ENCODE measurements around the gene ZNF804A.
"Not testable (repeated sequence)": the region's sequence is repeated elsewhere in the genome, so short reads cannot be mapped to it uniquely, and the experiment has no call there.

The ZNF804A gene

GRCh38 chr2:184835398-184835715 is 237.0 kb downstream of the ZNF804A start:
- no peak for DNase-seq

GRCh38 chr2:184847331-184847730 is 249.0 kb downstream of the ZNF804A start:
- DNase-seq: no peak

- DNase-seq: no peak
Measured at GRCh38 chr2:184849516-184849915, 251.2 kb downstream of the ZNF804A start.

GRCh38 chr2:184851576-184851975 is 253.2 kb downstream of the ZNF804A start:
- no peak for DNase-seq

- DNase-seq: no peak
Measured at GRCh38 chr2:184859187-184859586, 260.9 kb downstream of the ZNF804A start.

- no peak for DNase-seq
Measured at GRCh38 chr2:184860744-184861143, 262.4 kb downstream of the ZNF804A start.

GRCh38 chr2:184875212-184875611 is 276.9 kb downstream of the ZNF804A start:
- DNase-seq: no peak

- DNase-seq: no peak
Measured at GRCh38 chr2:184875911-184876310, 277.6 kb downstream of the ZNF804A start.

- no peak for DNase-seq
Measured at GRCh38 chr2:184877909-184878308, 279.6 kb downstream of the ZNF804A start.

GRCh38 chr2:184879671-184880070 is 281.3 kb downstream of the ZNF804A start:
- DNase-seq: no peak

- DNase-seq: not testable (repeated sequence)
Measured at GRCh38 chr2:184886585-184886984, 288.3 kb downstream of the ZNF804A start.

GRCh38 chr2:184890311-184890710 is 292.0 kb downstream of the ZNF804A start:
- no peak for DNase-seq

GRCh38 chr2:184904991-184905390 is 306.7 kb downstream of the ZNF804A start:
- DNase-seq: no peak

- no peak for DNase-seq
Measured at GRCh38 chr2:184906160-184906559, 307.8 kb downstream of the ZNF804A start.

GRCh38 chr2:184906709-184907108 is 308.4 kb downstream of the ZNF804A start:
- DNase-seq: no peak

- DNase-seq: no peak
Measured at GRCh38 chr2:184908966-184909365, 310.6 kb downstream of the ZNF804A start.

GRCh38 chr2:184920451-184920965 is 322.2 kb downstream of the ZNF804A start:
- no peak for DNase-seq

- no peak for DNase-seq
Measured at GRCh38 chr2:184921676-184922075, 323.3 kb downstream of the ZNF804A start.

- no peak for DNase-seq
Measured at GRCh38 chr2:184923751-184924150, 325.4 kb downstream of the ZNF804A start.

- no peak for DNase-seq
Measured at GRCh38 chr2:184927040-184927439, 328.7 kb downstream of the ZNF804A start.

GRCh38 chr2:184936761-184937160 is 338.4 kb downstream of the ZNF804A start:
- DNase-seq: no peak

- no peak for DNase-seq
Measured at GRCh38 chr2:184938221-184938985, 340.1 kb downstream of the ZNF804A start.

- DNase-seq: no peak
Measured at GRCh38 chr2:184945326-184945725, 347.0 kb downstream of the ZNF804A start.

- DNase-seq: no peak
Measured at GRCh38 chr2:184945824-184946223, 347.5 kb downstream of the ZNF804A start.

- no peak for DNase-seq
Measured at GRCh38 chr2:184956856-184957255, 358.5 kb downstream of the ZNF804A start.

All from stimulated activated CD4-positive, alpha-beta T cell treated with anti-CD3 and anti-CD28 coated beads, Interleukin-4, amount 100 ng/mL, for 4 hours (primary cell).